Fibroblast of lung (primary cell): ENCODE data around the gene RAB17.

Source experiments
- EZH2 ChIP-seq: IDR thresholded peaks from 2 replicates; pipeline ENCODE4 v1.5.1; 2012; ENCODE audit warnings: low read length, control low read depth, mild to moderate bottlenecking; ENCODE audit errors: missing control alignments
- TF ChIP-seq, protein P1 (sequence below), 2 donors: IDR thresholded peaks in 1 of 2; conservative IDR thresholded peaks in 1 of 2; 1 replicate in 1 of 2; 2 replicates in 1 of 2; pipeline ENCODE4 v1.5.1; 2011 to 2012; ENCODE audit warnings: low read length in 2 of 2, control low read depth in 1 of 2, inconsistent platforms in 1 of 2, low read depth in 1 of 2, mild to moderate bottlenecking in 1 of 2

DNA sequence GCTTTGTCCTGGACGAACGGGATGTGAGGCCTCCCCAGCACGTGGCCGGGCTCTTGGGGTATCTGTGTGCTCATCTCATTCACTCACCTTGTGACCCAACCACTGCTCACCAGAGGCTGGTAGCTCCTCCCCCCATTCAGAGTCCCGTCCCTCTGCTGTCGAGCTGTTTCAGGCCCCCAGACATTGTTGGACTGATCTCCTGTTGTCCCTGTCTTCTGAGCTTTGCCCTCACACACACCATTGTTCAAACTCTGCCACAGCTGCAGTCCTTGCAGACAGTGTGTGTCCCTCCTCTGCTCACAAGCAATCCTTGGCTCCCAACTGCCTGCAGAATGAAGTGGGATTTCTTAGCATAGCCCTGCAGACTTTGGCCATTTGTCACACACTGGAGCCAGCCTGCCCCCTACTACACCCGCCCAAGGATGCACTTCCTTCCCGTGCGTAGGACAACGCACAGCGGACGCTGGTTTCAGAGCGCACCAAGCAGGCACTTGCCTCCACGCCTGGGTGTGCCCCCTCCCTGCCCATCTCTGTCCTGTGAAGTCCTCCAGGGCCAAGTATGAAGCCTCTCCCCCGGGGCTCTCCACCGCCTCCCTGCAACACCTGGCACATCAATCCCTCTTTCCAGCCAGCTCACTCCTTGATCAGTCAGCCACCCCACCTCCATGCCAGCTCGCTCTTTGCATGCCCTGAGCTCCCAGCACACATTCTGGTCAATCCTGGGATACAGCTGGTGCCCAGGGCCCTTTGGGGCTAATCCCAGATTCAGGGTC lies 40.7 kb downstream of the RAB17 start:
- no peak for TF ChIP-seq EZH2
- TF ChIP-seq, protein P1, sequence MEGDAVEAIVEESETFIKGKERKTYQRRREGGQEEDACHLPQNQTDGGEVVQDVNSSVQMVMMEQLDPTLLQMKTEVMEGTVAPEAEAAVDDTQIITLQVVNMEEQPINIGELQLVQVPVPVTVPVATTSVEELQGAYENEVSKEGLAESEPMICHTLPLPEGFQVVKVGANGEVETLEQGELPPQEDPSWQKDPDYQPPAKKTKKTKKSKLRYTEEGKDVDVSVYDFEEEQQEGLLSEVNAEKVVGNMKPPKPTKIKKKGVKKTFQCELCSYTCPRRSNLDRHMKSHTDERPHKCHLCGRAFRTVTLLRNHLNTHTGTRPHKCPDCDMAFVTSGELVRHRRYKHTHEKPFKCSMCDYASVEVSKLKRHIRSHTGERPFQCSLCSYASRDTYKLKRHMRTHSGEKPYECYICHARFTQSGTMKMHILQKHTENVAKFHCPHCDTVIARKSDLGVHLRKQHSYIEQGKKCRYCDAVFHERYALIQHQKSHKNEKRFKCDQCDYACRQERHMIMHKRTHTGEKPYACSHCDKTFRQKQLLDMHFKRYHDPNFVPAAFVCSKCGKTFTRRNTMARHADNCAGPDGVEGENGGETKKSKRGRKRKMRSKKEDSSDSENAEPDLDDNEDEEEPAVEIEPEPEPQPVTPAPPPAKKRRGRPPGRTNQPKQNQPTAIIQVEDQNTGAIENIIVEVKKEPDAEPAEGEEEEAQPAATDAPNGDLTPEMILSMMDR (conservative IDR thresholded peaks at IDR 0.05 in 1 of 2, IDR thresholded peaks at IDR 0.05 in 1 of 2; ENCODE audit: low read depth in 1 of 2, low read length in 2 of 2): no peak
